ENCODE data around the gene FSTL5.

DNA sequence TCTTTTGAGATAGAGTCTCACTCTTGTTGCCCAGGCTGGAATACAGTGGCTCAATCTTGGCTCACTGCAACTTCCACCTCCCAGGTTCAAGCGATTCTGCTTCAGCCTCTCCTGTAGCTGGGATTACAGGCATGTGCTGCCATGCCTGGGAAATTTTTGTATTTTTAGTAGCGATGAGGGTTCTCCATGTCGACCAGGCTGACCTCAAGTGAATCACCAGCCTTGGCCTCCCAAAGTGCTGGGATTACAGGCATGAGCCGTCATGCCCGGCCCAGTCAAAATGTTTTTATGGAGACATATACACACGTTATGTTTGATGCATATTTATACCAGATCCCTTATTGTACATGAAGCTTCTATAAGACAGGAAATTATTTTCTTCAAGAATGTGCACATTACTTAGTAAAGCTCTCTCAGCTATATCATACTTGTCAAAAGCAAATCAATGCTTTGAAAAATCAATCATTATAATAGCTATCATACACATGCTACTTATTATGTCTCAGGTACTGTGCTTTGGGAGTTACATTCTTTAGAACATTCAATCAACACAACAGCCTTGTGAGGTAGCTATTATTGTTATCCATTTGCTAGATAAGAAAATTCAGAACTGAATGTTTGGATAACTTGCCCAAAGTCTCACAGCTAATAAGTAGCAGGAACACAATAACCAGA lies 269.2 kb downstream of the FSTL5 start:
- TF ChIP-seq POLR2A (IDR thresholded peaks at IDR 0.05; ENCODE audit: low read depth, low read length), result no peak
- TF ChIP-seq CTCF (IDR thresholded peaks at IDR 0.05; ENCODE audit: extremely low read depth in 1 of 2, insufficient read depth in 1 of 2, low read depth in 1 of 2, low read length in 2 of 2), result no peak
- TF ChIP-seq MAX (IDR thresholded peaks at IDR 0.05; ENCODE audit: insufficient read depth, insufficient read length), result no peak
- TF ChIP-seq MYC (IDR thresholded peaks at IDR 0.05; ENCODE audit: low read depth, low read length), result no peak
- TF ChIP-seq POLR2AphosphoS5 (IDR thresholded peaks at IDR 0.05; ENCODE audit: insufficient read depth, low read depth, low read length), result no peak
- no peak for TF ChIP-seq EZH2 (IDR thresholded peaks at IDR 0.05; ENCODE audit: borderline replicate concordance, low read depth, low read length, severe bottlenecking)
- TF ChIP-seq JUN (IDR thresholded peaks at IDR 0.05; ENCODE audit: borderline replicate concordance, insufficient read depth, insufficient read length, low read depth), result no peak

All from endothelial cell of umbilical vein (primary cell).